GM10266 (cell line): ENCODE results near the gene CAMKV.

ENCODE experiments used
- DNase-seq: peaks from one replicate; pipeline ENCODE4 v3.0.0; 2012; ENCODE audit errors: extremely low spot score
- TF ChIP-seq, protein P1 (sequence below): IDR thresholded peaks from 2 replicates; pipeline ENCODE4 v1.5.1; 2012; ENCODE audit warnings: mild to moderate bottlenecking, low read depth; ENCODE audit not compliant: control insufficient read depth, insufficient read depth; ENCODE audit errors: missing control alignments

The CAMKV gene

DNA sequence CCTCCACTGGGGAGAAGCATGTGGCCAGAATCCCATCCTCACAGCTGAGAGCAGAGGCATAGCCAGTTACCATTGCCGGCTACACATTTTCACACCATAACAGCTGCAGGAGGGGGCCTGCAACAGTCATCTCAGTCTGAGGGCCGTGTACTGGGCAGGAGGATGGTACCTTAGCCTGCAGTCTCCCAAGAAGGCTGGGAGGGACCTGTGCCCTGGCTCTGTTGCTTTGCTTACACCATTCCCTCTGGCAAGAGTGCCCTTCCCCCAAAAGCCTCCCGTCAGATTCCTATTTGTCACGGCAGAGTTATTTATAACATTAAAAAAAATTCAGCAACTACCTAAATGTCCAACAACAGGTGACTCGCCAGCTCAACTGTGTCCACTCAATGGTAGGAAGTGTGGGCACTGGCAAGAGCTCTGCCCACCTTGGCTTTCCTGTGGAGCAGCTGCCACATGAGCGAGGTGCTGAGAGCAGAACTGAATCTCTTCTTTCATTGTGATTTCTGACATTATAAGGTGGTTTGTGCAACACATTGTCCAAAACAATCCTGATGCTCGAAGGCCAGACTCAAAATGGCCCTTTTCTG, 4.4 kb downstream of the CAMKV start:
- TF ChIP-seq, protein P1, sequence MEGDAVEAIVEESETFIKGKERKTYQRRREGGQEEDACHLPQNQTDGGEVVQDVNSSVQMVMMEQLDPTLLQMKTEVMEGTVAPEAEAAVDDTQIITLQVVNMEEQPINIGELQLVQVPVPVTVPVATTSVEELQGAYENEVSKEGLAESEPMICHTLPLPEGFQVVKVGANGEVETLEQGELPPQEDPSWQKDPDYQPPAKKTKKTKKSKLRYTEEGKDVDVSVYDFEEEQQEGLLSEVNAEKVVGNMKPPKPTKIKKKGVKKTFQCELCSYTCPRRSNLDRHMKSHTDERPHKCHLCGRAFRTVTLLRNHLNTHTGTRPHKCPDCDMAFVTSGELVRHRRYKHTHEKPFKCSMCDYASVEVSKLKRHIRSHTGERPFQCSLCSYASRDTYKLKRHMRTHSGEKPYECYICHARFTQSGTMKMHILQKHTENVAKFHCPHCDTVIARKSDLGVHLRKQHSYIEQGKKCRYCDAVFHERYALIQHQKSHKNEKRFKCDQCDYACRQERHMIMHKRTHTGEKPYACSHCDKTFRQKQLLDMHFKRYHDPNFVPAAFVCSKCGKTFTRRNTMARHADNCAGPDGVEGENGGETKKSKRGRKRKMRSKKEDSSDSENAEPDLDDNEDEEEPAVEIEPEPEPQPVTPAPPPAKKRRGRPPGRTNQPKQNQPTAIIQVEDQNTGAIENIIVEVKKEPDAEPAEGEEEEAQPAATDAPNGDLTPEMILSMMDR: no peak
- DNase-seq: no peak

DNA sequence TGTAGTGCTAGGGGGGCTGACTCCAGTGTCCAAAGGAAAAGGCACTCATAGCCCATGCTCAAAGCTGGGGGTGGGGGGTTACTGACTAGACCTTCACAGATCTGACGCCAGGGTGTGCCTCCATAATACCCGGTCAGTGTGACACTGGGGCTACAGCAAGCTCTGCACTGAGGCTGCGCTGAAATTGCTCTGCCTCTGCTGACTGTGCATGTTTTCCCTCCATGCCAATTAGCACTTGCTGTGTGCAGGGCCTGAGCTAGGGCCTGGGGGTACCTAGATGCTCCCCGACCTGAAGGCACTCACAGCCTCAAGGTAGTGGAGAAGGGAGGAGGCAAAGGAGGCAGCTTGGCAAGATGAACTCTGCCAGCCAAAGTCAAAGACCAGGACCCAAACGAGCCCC, 5.2 kb downstream of the CAMKV start:
- no peak for DNase-seq
- TF ChIP-seq, protein P1: no peak

GRCh38 chr3:49859576-49860305, 10.0 kb downstream of the CAMKV start:
- TF ChIP-seq, protein P1: no peak
- no peak for DNase-seq

DNA sequence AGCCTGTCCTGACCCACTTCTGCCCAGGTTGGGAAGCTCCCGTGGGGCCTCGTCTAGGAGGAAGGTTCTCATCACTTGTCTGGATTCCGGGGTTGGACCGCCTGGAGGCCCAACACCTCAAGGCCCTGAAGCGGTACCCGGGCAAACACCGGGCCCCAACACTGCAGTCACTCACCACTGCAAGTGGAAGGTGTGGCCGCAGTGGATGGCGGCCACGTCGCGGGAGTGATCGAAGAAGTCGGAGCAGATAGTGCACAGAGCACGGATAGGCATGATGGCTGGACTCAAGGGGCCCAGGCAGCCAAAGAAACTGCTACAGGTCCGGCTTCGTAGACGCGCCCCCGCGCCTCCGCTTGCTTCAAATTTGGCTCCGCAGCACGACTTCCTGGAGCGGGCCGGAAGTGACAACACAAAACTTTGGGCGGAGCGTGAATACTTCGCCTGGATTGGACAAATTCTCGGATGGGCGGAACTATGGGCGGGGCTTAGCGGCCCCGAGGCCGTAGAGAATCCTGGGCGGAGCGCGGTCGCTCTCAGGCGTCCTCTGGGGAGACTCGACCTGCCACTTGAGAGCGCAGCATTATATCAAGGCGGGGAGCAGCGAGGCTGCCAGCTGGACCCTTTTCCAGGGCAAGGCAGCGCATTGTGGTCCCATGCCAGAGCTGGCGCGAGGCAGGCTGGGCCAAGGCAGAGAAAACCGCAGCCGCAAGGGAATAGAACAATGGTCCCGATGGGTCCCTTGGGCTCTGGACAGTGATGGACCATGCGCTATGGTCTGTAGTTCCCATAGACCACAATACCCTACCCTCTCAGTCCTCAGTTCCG, 13.3 kb downstream of the CAMKV start, which contains the start of gene TRAIP:
Gene TRAIP, minus strand, starts transcription at position 384 of the 825 bp plus-strand sequence. Its CDS starts 111 bp downstream, at position 273.
- TF ChIP-seq, protein P1: no peak
- DNase-seq: peak; percentile 98

DNA sequence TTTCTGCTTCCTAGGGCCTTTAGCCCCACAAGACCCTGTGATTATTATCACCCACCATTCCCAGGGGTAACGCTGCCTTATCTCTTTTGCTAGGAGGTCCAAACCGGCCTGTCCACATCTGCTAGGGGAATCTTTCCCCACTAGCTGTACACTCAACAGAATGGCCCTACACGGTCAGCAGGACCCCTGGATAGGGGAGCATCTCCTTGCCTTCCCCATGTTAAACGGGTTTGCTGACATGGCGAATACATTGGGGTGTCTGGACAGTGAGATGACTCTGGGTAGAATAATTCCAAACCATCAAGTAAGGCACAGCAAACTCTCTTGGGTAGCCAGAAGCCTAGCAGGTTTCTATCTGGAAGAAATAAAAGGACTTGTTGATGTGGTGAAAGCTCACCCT, 14.0 kb downstream of the CAMKV start:
- no peak for DNase-seq

DNA sequence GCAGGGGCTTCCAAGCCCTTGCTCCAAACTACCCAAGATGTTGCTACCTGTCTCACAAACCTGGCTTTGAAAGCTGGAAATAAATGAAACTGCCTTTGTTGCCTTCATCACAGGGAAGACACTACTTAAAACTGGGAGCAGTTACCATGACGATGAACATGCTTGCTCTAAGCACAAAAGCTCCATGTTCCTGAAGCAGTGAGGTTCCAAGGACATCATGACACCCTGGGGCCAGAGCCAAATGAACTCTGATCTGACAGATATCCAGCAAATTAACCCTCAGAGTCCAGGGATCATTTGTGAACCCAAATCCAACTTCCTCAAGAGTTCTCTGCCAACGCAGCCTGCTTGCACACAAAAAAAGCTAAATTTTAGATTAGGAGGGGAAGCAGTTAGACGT, 24.0 kb downstream of the CAMKV start:
- DNase-seq: no peak
- TF ChIP-seq, protein P1: no peak

More for the DNA sequence above, 14.0 kb downstream of the CAMKV start:
- TF ChIP-seq, protein P1: no peak
